Measurements from ENCODE around the gene ZSWIM1.

DNA sequence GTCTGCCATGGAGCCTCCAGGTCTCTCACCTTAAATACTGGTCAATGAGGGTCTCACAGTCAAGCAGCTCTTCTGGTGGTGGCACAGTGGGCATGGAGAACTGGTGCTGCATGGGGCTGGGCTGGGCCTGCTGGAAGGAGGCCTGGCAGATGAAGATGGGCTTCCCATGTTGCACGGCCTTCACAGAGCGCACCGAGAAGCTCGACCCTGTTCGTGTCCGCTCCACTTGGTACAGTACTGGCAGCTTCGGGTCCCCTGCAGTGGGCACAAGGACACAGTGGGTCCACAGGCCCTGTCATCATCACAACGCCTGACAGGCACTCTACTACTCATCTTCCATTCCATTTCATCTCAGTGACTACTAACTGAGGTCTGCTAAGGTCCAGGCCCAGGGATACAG, 32.6 kb upstream of the ZSWIM1 start:
- TF ChIP-seq, protein P1, sequence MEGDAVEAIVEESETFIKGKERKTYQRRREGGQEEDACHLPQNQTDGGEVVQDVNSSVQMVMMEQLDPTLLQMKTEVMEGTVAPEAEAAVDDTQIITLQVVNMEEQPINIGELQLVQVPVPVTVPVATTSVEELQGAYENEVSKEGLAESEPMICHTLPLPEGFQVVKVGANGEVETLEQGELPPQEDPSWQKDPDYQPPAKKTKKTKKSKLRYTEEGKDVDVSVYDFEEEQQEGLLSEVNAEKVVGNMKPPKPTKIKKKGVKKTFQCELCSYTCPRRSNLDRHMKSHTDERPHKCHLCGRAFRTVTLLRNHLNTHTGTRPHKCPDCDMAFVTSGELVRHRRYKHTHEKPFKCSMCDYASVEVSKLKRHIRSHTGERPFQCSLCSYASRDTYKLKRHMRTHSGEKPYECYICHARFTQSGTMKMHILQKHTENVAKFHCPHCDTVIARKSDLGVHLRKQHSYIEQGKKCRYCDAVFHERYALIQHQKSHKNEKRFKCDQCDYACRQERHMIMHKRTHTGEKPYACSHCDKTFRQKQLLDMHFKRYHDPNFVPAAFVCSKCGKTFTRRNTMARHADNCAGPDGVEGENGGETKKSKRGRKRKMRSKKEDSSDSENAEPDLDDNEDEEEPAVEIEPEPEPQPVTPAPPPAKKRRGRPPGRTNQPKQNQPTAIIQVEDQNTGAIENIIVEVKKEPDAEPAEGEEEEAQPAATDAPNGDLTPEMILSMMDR (conservative IDR thresholded peaks at IDR 0.05; ENCODE audit: low read depth, low read length) = no peak
- TF ChIP-seq EZH2 (IDR thresholded peaks at IDR 0.05; ENCODE audit: borderline replicate concordance, low read depth, low read length, poor library complexity, severe bottlenecking) = no peak

Measured in A673 (cell line).